SU-DHL-6 (cell line): Measurements from ENCODE around the gene HS2ST1.

Source experiments
- CTCF ChIP-seq: fragments of 200-600 bp; sonication (generic); IDR thresholded peaks from one replicate; pipeline ENCODE4 v1.5.1; 2017; ENCODE audit warnings: antibody characterized with exemption, mild to moderate bottlenecking, low read length, moderate library complexity; ENCODE audit not compliant: insufficient read depth, poor library complexity, severe bottlenecking
- EZH2phosphoT487 ChIP-seq: fragments of 200-600 bp; sonication (generic), shearing (Covaris generic); conservative IDR thresholded peaks from 2 replicates; pipeline ENCODE4 v1.6.1; 2018; ENCODE audit warnings: mild to moderate bottlenecking, antibody characterized with exemption, low read length, moderate library complexity, mixed read lengths

DNA sequence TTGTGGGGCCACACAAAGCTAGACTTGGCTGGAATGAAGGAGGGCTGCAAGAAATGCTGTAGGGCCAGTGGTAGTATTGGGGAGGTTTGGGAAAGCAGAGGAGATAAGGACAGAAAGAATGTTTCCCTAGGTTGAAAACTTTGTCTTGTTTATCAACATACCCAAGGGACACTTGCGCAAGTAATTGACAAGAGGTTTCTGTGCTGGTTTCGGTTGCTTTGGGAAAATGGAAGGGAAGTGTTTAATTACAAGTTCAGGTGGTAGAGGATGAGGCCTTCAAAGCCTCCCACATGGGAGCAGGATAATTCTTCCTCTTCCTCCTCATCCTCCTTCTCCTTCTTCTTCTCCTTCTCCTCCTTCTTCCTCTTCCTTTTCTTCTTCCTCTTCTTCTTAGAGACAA, 232.1 kb downstream of the HS2ST1 start:
- no peak for TF ChIP-seq CTCF
- no peak for TF ChIP-seq EZH2phosphoT487
